Measurements from ENCODE around the gene SLC44A4.
"Not testable (repeated sequence)": the region's sequence is repeated elsewhere in the genome, so short reads cannot be mapped to it uniquely, and the experiment has no call there.

Gene SLC44A4

DNA sequence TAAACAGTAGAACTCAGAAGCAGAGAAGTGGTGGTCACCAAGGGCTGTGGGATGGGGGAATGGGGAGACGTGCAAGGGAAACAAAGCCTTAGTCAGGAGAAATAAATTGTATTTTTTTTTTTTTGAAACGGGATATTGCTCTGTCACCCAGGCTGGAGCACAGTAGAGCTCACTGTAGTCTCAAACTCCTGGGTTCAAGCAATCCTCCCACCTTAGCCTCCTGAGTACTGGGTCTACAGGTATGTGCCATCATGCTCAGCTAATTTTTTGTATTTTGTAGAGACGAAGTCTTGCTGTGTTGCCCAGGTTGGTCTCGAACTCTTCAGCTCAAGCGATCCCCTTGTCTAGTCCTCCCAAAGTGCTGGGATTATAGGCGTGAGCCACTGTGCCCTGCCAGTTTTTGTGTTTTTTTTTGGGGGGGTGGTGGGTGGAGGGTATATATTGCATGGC, 47.9 kb downstream of the SLC44A4 start:
- in situ Hi-C loops (cut with HindIII; ENCODE audit: low sequenced_read_pairs): no loop called here

DNA sequence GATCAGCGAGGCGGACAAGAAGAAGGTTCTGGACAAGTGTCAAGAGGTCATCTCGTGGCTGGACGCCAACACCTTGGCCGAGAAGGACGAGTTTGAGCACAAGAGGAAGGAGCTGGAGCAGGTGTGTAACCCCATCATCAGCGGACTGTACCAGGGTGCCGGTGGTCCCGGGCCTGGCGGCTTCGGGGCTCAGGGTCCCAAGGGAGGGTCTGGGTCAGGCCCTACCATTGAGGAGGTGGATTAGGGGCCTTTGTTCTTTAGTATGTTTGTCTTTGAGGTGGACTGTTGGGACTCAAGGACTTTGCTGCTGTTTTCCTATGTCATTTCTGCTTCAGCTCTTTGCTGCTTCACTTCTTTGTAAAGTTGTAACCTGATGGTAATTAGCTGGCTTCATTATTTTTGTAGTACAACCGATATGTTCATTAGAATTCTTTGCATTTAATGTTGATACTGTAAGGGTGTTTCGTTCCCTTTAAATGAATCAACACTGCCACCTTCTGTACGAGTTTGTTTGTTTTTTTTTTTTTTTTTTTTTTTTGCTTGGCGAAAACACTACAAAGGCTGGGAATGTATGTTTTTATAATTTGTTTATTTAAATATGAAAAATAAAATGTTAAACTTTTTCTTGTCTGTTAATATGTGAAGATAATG, 49.0 kb downstream of the SLC44A4 start:
- in situ Hi-C loops (cut with HindIII; ENCODE audit: low sequenced_read_pairs): no loop called here

DNA sequence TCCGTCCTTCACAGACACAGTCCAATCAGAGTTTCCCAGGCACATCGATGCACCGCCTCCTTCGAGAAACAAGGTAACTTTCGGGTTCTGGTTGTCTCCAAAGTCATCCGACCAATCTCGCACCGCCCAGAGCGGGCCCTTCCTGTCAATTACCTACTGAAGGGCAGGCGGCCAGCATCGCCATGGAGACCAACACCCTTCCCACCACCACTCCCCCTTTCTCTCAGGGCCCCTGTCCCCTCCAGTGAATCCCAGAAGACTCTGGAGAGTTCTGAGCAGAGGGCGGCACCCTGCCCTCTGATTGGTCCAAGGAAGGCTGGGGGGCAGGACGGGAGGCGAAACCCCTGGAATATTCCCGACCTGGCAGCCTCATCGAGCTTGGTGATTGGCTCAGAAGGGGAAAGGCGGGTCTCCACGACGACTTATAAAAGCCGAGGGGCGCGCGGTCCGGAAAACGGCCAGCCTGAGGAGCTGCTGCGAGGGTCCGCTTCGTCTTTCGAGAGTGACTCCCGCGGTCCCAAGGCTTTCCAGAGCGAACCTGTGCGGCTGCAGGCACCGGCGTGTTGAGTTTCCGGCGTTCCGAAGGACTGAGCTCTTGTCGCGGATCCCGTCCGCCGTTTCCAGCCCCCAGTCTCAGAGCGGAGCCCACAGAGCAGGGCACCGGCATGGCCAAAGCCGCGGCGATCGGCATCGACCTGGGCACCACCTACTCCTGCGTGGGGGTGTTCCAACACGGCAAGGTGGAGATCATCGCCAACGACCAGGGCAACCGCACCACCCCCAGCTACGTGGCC, 51.3 kb downstream of the SLC44A4 start, which contains the start of gene HSPA1B:
HSPA1B (plus strand) TSS at position 453 of the 794 bp plus-strand sequence; CDS start at position 666, 213 bp downstream.
- in situ Hi-C loops (cut with HindIII; ENCODE audit: low sequenced_read_pairs): no loop called here

DNA sequence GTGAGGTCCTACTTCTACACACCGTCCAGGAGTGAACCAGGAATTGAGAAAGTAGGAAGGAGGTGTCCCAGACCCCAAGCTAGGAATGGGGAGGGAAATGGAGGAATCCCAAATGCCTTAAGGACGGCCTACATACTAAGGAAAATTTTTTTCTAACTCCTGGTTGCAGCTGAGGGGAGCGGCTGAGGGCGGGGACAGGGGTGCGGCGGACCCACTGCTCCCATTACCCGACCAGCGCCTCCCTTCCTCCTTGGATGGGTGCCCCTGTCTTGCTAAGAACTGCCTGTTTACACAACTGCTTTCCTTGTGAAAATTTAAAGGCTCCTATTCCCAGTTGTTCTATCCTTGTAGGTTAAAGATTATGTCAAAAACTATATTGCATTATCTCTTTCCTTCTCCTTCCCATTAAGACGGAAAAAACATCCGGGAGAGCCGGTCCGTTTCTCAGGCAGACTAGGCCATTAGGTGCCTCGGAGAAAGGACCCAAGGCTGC, 52.0 kb downstream of the SLC44A4 start:
- in situ Hi-C loops (cut with HindIII; ENCODE audit: low sequenced_read_pairs): no loop called here

DNA sequence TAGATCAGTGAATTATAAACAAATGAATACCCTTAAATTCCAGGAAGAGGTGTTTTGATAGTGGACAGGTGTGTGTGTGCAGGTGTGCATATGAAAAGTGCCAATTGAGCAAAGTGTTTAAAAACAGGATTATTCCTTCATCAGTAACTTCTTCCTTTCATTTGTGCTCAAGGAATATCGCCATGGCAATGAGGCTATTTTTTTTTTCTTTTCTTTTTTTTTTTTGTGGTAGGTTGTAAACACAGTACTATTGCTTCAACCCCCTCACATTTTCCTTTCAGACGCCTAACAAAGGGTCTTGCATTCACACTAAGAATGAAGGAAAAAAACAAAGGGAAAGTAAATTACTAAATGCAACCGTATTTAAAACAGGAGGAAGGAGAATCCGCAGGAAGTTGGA, 53.2 kb downstream of the SLC44A4 start:
- in situ Hi-C loops (cut with HindIII; ENCODE audit: low sequenced_read_pairs): no loop called here

DNA sequence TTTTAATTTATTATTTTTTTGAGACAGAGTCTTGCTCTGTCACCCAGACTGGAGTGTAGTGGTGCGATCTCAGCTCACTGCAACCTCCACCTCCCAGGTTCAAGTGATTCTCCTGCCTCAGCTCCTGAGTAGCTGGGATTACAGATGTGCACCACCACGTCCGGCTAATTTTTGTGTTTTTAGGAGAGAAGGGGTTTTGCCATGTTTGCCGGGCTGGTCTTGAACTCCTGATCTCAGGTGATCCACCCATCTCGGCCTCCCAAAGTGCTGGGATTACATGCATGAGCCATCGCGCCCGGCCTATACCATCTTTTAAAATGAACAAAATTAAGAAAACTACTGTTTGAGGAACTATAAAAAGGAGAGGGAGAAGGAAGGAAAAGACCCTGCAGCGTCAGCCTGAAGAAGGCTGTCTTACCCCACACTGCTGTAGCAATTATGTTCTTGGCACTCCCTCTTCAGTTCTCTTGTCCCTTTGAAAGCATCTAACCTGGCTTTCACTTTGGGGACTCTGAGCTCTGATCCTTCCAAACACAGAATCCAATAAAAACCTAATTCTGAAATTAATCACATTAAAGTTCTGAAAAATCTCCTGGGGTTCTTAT, 55.1 kb downstream of the SLC44A4 start:
- in situ Hi-C loops (cut with HindIII; ENCODE audit: low sequenced_read_pairs): not testable (repeated sequence)

DNA sequence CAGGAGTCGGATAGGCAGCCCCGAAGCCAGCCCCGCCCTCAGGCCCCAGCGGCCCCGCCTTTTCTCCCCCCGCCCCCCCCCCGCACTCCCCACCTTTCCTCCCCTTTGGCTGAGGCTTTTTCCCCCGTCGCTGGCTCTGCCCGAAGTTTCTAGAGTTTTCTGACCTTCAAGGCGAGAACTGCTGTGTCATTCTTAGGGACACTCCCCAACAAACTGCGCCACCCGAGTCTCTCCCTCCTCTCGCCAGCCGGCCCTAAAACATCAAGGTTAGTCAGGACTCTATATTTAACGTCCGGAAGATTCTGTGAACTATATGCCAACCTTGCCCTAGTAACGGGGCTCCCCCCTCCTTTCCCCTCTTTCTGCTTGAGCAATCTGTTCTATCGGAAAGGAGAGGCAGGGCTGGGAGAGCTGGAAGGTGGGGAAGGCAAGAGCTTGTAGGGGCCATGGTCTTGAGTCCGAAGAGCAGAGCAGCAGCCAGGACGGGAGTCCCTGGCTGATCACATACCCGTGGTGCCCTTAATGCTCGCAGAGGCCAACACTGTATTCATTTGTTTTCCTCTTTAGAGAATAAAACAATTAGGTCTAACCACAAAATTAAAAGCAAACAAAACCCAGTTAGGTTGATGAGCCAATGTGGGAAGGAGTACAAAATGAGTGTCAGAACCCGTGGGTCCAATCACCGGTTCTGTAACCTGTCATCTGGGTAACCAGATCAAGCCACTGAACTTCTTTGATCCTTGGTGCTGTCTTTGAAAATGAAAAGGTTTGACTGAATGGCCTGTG, 56.6 kb downstream of the SLC44A4 start:
- in situ Hi-C loops (cut with HindIII; ENCODE audit: low sequenced_read_pairs): no loop called here

DNA sequence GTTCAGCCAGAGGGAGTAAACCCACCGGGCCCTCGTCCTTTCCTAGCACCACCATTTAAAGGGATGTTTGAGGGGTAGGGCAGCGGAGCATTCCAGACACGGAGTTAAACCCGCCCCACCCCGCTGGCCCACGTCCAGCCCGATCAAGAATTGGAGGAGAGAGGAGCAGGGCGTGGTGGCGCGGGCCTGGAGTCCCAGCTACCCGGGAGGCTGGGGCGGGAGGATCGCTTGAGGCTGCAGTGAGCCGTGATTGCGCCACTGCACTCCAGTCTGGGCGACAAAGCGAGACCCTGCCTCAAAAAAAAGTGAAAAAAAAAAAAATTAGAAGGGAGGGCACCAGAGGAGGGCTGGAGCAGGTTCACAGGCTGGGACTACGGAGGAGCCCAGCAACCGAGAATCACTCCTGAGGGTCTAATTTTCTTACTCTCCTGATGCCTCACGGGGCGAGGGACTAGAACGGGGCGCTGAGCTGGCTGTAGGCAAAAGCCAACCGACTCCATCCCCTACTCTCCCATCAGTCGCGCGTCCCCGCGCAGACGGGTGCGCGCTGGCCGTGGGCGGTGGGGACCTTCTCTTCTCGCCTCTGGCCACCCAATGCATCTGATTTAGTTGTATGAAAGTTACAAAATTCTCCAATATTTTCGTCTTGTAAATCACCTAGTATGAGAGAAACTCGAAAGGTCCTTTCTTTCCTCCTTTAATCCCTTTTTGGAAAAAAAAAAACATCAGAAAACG, 57.3 kb downstream of the SLC44A4 start:
- in situ Hi-C loops (cut with HindIII; ENCODE audit: low sequenced_read_pairs): no loop called here

DNA sequence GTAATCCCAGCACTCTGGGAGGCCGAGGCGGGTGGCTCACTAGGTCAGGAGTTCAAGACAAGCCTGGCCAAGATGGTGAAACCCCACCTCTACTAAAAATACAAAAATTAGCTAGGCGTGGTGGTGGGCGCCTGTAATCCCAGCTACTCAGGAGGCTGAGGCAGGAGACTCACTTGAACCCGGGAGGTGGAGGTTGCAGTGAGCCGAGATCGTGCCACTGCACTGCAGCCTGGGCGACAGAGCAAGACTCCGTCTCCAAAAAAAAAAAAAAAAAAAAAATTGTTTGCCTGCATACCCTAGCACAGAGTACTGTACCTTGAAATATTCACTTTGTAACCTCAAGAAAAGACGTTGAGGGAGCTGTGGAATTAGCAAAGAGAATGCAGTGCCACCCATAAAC, 58.4 kb downstream of the SLC44A4 start:
- in situ Hi-C loops (cut with HindIII; ENCODE audit: low sequenced_read_pairs): not testable (repeated sequence)

DNA sequence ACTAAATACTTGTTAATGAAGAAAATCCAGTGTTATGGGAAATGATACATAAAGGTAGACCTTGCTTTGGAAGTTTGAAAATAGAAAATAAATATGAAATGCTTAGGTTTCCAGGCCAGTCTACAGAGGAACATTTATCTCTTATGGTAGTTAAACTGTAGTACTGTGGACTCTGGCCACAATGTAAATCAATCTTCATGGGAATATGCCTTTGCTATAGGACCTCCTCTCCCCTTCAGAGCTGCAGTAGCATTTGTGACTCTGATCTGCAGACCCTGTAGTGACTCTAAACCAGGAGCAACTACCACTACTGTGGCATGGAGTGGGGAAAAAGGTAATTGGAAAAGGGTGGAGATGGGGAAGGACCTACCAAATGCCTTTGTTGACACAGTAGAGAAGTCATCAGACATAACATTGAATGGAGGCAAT, 58.9 kb downstream of the SLC44A4 start:
- in situ Hi-C loops (cut with HindIII; ENCODE audit: low sequenced_read_pairs): no loop called here

DNA sequence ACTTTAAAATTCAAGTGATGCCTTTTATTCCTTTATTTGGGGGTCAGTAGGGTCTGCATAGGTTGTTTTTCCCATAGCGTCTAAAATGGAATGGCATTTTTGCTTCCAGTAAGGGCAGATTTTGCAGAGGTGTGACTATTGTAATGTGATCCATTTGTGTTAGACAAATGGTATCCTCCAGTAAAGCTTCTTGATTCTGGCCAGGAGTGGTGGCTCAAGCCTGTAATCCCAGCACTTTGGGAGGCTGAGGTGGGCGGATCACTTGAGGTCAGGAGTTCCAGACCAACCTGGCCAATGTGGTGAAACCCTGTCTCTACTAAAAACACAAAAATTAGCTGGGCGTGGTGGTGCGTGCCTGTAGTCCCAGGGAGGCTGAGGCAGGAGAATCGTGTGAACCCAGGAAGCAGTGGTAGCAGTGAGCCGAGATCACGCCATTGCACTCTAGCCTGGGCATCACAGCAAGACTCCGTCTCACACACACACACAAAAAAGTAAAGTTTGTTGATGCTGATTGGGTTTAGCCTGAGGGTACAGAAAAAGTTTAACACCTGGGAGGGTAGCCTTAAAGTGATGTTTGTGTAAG, 60.8 kb downstream of the SLC44A4 start:
- in situ Hi-C loops (cut with HindIII; ENCODE audit: low sequenced_read_pairs): not testable (repeated sequence)

DNA sequence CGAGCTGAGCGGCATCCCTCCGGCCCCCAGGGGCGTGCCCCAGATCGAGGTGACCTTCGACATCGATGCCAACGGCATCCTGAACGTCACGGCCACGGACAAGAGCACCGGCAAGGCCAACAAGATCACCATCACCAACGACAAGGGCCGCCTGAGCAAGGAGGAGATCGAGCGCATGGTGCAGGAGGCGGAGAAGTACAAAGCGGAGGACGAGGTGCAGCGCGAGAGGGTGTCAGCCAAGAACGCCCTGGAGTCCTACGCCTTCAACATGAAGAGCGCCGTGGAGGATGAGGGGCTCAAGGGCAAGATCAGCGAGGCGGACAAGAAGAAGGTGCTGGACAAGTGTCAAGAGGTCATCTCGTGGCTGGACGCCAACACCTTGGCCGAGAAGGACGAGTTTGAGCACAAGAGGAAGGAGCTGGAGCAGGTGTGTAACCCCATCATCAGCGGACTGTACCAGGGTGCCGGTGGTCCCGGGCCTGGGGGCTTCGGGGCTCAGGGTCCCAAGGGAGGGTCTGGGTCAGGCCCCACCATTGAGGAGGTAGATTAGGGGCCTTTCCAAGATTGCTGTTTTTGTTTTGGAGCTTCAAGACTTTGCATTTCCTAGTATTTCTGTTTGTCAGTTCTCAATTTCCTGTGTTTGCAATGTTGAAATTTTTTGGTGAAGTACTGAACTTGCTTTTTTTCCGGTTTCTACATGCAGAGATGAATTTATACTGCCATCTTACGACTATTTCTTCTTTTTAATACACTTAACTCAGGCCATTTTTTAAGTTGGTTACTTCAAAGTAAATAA, 61.5 kb downstream of the SLC44A4 start:
- in situ Hi-C loops (cut with HindIII; ENCODE audit: low sequenced_read_pairs): not testable (repeated sequence)

DNA sequence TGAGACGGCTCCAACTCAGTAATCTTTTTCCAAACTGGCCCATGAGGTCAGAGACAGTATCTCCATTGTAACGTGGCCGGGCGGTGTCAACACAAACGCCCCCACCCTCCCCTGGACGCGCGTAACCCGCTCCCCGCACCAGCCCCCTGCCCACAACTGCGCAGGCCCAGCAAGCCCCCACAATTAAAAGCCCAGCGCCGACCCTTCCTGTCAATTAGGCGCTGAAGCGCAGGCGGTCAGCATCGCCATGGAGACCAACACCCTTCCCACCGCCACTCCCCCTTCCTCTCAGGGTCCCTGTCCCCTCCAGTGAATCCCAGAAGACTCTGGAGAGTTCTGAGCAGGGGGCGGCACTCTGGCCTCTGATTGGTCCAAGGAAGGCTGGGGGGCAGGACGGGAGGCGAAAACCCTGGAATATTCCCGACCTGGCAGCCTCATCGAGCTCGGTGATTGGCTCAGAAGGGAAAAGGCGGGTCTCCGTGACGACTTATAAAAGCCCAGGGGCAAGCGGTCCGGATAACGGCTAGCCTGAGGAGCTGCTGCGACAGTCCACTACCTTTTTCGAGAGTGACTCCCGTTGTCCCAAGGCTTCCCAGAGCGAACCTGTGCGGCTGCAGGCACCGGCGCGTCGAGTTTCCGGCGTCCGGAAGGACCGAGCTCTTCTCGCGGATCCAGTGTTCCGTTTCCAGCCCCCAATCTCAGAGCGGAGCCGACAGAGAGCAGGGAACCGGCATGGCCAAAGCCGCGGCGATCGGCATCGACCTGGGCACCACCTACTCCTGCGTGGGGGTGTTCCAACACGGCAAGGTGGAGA, 63.6 kb downstream of the SLC44A4 start, which contains the start of the genes HSPA1A and HSPA1L:
HSPA1A (plus strand) TSS at position 519 of the 814 bp plus-strand sequence; CDS start at position 733, 214 bp downstream.
HSPA1L (minus strand) TSS at position 259 of the 814 bp plus-strand sequence. CDS start 3,311 bp downstream, outside the sequence.
- in situ Hi-C loops (cut with HindIII; ENCODE audit: low sequenced_read_pairs): no loop called here

DNA sequence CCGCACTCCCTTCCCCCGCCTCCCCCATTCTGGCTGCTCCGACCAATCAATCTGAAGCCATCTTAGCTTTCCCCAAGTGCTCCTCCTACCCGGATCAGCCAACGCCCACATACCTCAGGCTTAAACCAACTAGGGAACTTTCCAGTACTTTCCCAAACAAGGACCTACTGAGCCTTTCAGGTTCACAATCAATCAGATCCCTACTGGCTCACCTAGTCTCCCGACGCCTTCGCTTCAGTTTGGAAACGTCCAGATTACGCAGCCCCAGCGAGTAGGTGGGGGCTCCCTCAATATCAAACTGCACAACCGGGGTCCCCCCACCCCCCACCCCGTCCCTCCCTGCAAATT, 64.1 kb downstream of the SLC44A4 start:
- in situ Hi-C loops (cut with HindIII; ENCODE audit: low sequenced_read_pairs): no loop called here

DNA sequence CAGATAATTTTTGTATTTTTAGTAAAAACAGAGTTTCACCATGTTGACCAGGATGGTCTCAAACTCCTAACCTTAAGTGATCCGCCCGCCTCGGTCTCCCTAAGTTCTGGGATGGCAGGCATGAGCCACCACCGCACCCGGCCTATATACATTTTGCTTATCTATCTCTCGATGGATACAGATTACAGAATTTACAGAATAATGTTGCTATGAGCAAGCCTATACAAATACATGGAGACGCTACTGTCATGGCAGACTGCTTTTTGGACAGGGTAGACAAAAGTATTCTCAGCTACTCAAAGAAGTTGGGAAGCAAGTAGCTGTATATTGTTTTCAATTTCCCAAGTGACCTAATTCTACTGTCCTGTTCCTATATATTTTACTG, 65.3 kb downstream of the SLC44A4 start:
- in situ Hi-C loops (cut with HindIII; ENCODE audit: low sequenced_read_pairs): no loop called here
